ACC112 (cell line): Measurements from ENCODE around the gene POLK.
A peak's percentile ranks its signal among the peaks of the same experiment; 100 is the strongest.
"Not testable (repeated sequence)": the region's sequence is repeated elsewhere in the genome, so short reads cannot be mapped to it uniquely, and the experiment has no call there.

Source experiments
- H2AFZ ChIP-seq: fragments of 200-600 bp; sonication (generic); one replicate; pipeline ENCODE4 v1.6.0; 2017; ENCODE audit warnings: antibody characterized with exemption, low read length; ENCODE audit not compliant: unreplicated experiment
- H3K27ac ChIP-seq: fragments of 200-600 bp; sonication (generic); 2 replicates; pipeline ENCODE4 v1.5.1; 2014; ENCODE audit warnings: low read depth, mild to moderate bottlenecking, antibody characterized with exemption, low read length, moderate library complexity
- H3K27me3 ChIP-seq: fragments of 200-600 bp; sonication (generic); 2 replicates; pipeline ENCODE4 v1.6.1; 2014; ENCODE audit warnings: mild to moderate bottlenecking, antibody characterized with exemption, low read length, moderate library complexity, mixed read lengths; ENCODE audit not compliant: insufficient read depth
- H3K36me3 ChIP-seq: fragments of 200-600 bp; sonication (generic); 2 replicates; pipeline ENCODE4 v1.6.1; 2016; ENCODE audit warnings: mild to moderate bottlenecking, antibody characterized with exemption, low read length, moderate library complexity, mixed read lengths; ENCODE audit not compliant: insufficient read depth
- H3K4me1 ChIP-seq: fragments of 200-600 bp; sonication (generic); one replicate; pipeline ENCODE4 v1.6.1; 2016; ENCODE audit warnings: low read length, mixed read lengths; ENCODE audit not compliant: insufficient read depth, unreplicated experiment, control insufficient read depth
- H3K4me3 ChIP-seq: fragments of 200-600 bp; sonication (generic); 2 replicates; pipeline ENCODE4 v1.5.1; 2014; ENCODE audit warnings: mild to moderate bottlenecking, low read depth, low read length
- H3K79me2 ChIP-seq: fragments of 200-600 bp; sonication (generic); one replicate; pipeline ENCODE4 v1.6.0; 2016; ENCODE audit warnings: low read length; ENCODE audit not compliant: control insufficient read depth, unreplicated experiment, insufficient read depth

POLK gene

GRCh38 chr5:75538211-75538610 is 26.5 kb downstream of the POLK start:
- peaks cover 9% of the 10 kb centered on the region; the same call in 1 of the 2 replicates for H3K36me3 ChIP-seq
- no peak overlapping the region for H3K4me3 ChIP-seq
- peaks cover 76% of the 10 kb centered on the region for H3K79me2 ChIP-seq
- H3K27ac ChIP-seq = no peak overlapping the region
- H3K27me3 ChIP-seq = no peaks in the 10 kb centered on the region
- H2AFZ ChIP-seq = no peak overlapping the region
- peaks cover 19% of the 10 kb centered on the region for H3K4me1 ChIP-seq

DNA sequence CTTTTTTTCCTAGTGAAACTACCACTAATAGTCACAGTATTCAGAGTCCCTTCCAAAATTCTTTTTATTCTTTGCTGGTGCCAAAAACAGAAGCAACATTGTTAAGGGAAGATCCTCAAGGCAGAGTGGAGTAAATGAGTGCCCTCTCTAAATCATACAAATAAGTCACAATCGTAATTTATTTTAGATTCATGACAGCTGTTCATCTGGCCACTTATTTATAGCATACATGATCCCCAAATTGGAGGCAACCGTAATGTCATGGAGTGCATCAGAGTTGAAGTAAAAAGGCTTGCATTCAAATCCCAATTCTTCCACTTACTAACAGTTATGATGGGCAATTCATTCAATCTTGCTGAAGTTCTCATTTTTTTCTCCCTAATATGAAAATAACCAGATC is 33.4 kb downstream of the POLK start:
- H3K4me1 ChIP-seq = no peaks in the 10 kb centered on the region
- peaks cover 36% of the 10 kb centered on the region for H3K79me2 ChIP-seq
- H2AFZ ChIP-seq = no peak overlapping the region
- H3K36me3 ChIP-seq = peaks cover 4% of the 10 kb centered on the region; the same call in 1 of the 2 replicates
- H3K27ac ChIP-seq = no peak overlapping the region
- H3K27me3 ChIP-seq = no peaks in the 10 kb centered on the region
- H3K4me3 ChIP-seq = no peak overlapping the region

- H3K4me3 ChIP-seq = no peak overlapping the region
- peaks cover 24% of the 10 kb centered on the region for H3K79me2 ChIP-seq
- no peaks in the 10 kb centered on the region for H3K27me3 ChIP-seq
- H3K36me3 ChIP-seq = peaks cover 5% of the 10 kb centered on the region; the same call in 1 of the 2 replicates
- H3K27ac ChIP-seq = no peak overlapping the region
- peaks cover 9% of the 10 kb centered on the region for H3K4me1 ChIP-seq
- H2AFZ ChIP-seq = no peak overlapping the region
These were observed 35.1 kb downstream of the POLK start for GRCh38 chr5:75546830-75547229.

GRCh38 chr5:75547812-75548211 is 36.1 kb downstream of the POLK start:
- H3K36me3 ChIP-seq = peaks cover 15% of the 10 kb centered on the region
- H3K4me1 ChIP-seq = peaks cover 12% of the 10 kb centered on the region
- no peak overlapping the region for H3K4me3 ChIP-seq
- no peak overlapping the region for H2AFZ ChIP-seq
- peaks cover 21% of the 10 kb centered on the region for H3K79me2 ChIP-seq
- no peaks in the 10 kb centered on the region for H3K27me3 ChIP-seq
- H3K27ac ChIP-seq = no peak overlapping the region

GRCh38 chr5:75550597-75550996 is 38.9 kb downstream of the POLK start:
- Histone ChIP-seq H3K27ac (no peak overlapping the region), H3K4me3 (no peak overlapping the region), H3K36me3 (peaks cover 35% of the 10 kb centered on the region), H3K27me3 (no peaks in the 10 kb centered on the region), H3K79me2 (peaks cover 5% of the 10 kb centered on the region), H2AFZ (no peak overlapping the region), H3K4me1 (peaks cover 12% of the 10 kb centered on the region)

GRCh38 chr5:75551471-75551870 is 39.8 kb downstream of the POLK start:
- Histone ChIP-seq H2AFZ (no peak overlapping the region), H3K79me2 (peaks cover 3% of the 10 kb centered on the region), H3K27ac (peak overlapping the region; percentile 75), H3K4me1 (peaks cover 12% of the 10 kb centered on the region), H3K4me3 (no peak overlapping the region), H3K27me3 (no peaks in the 10 kb centered on the region), H3K36me3 (peaks cover 35% of the 10 kb centered on the region)

- no peak overlapping the region for H3K27ac ChIP-seq
- H2AFZ ChIP-seq = no peak overlapping the region
- no peaks in the 10 kb centered on the region for H3K27me3 ChIP-seq
- H3K4me1 ChIP-seq = peaks cover 12% of the 10 kb centered on the region
- H3K36me3 ChIP-seq = peaks cover 43% of the 10 kb centered on the region
- no peak overlapping the region for H3K4me3 ChIP-seq
- peaks cover 8% of the 10 kb centered on the region for H3K79me2 ChIP-seq
These were observed 41.1 kb downstream of the POLK start for GRCh38 chr5:75552764-75553163.

- peaks cover 17% of the 10 kb centered on the region for H3K4me1 ChIP-seq
- no peaks in the 10 kb centered on the region for H3K27me3 ChIP-seq
- no peak overlapping the region for H2AFZ ChIP-seq
- no peak overlapping the region for H3K27ac ChIP-seq
- peaks cover 10% of the 10 kb centered on the region for H3K79me2 ChIP-seq
- no peak overlapping the region for H3K4me3 ChIP-seq
- peaks cover 45% of the 10 kb centered on the region for H3K36me3 ChIP-seq
These were observed 41.7 kb downstream of the POLK start for GRCh38 chr5:75553358-75553757.

DNA sequence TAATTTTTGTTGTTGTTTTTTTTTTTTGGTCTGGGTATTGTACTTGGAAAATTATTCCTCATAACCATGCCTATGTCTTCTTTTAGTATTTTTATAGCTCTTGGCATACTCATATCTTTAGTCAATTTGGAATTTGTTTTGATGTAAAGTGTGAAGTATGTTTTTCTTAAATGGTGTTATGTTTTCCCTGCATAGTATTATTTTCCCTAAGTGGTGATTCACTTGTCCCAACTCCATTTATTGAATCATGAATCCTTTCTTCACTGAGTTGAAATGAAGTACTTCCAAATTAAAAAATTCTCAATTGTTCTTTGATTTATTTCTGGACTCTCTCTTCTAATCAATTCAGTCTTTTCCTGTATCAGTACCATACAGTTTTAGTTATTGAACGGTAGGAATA is 46.5 kb downstream of the POLK start:
- Histone ChIP-seq H3K27me3 (no peaks in the 10 kb centered on the region), H2AFZ (no peak overlapping the region), H3K36me3 (peaks cover 32% of the 10 kb centered on the region), H3K4me1 (peaks cover 11% of the 10 kb centered on the region), H3K4me3 (no peak overlapping the region), H3K27ac (peak overlapping the region; percentile 62), H3K79me2 (peaks cover 23% of the 10 kb centered on the region)

DNA sequence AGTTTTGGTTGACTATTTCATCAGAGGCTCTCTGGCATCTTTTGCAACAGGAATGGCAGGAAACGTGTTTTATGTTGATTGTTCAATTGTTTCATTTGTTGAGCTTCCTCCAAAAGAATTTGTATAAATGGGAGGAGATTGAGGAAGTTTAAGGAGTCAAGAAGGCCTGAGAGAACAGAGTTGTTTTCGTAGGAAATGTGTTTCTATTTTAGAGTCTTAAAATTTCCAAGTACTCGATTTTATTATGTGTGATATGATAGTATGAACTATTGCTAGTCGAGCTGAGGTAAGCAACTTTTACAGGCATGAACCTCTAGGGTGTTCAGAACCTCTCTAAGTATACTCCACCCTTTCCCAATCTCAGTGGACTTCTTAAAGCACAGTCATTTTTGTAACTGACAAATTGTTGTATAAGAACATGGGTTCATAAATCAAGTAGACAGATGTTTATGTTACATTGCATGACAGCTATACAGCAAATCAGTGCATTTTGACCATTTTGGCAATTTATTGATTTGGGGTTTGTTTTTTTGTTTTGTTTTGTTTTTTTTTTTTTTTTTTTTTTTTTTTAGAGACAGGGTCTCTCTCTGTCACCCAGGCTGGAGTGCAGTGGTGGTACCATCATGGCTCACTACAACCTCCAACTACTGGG is 47.4 kb downstream of the POLK start:
- Histone ChIP-seq H3K27ac (peak overlapping the region; percentile 62), H3K4me3 (no peak overlapping the region), H3K79me2 (peaks cover 28% of the 10 kb centered on the region), H3K4me1 (peaks cover 11% of the 10 kb centered on the region), H3K36me3 (peaks cover 23% of the 10 kb centered on the region), H3K27me3 (no peaks in the 10 kb centered on the region), H2AFZ (no peak overlapping the region)

GRCh38 chr5:75560655-75561054 is 49.0 kb downstream of the POLK start:
- not testable (repeated sequence) for H3K4me3 ChIP-seq, H2AFZ ChIP-seq
- peaks cover 16% of the 10 kb centered on the region for H3K4me1 ChIP-seq

More at GRCh38 chr5:75560655-75561054, 49.0 kb downstream of the POLK start:
- peaks cover 43% of the 10 kb centered on the region for H3K79me2 ChIP-seq
- peaks cover 16% of the 10 kb centered on the region for H3K36me3 ChIP-seq
- not testable (repeated sequence) for H3K27ac ChIP-seq, H3K27me3 ChIP-seq
